ENCODE measurements around the gene LRRC18.

DNA sequence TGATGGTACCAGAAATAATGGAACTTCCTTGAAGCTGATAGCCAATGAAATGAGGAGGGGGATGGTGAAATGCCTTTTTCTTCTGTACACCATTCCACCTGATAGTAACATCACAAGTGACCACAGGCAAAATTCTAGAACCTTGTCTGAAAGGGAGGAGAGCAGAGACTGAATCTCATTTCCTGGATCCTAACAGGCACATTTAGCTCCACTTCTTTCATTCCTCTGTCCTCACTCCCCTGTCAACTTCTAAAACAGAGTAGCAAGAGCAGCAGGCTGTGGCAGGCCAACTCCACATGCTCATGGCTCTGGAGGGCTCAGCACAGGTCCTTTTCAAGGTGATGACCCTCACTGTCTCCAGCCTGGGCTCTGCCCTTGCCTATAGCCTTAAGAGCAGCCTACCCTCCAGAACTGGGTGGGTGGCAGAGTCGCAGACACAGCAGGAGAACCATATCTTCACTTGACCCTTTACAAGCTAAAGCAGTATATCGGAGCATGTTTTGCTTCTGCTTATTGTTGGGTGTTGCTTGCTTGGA is at the start of gene LRRC18:
- TF ChIP-seq POLR2AphosphoS5 (IDR thresholded peaks at IDR 0.05; ENCODE audit: borderline replicate concordance, low read depth, low read length): no peak
- TF ChIP-seq EZH2 (IDR thresholded peaks at IDR 0.05): no peak

Measured in SK-N-MC (cell line).